H1 (cell line): Measurements from ENCODE around the gene PLP2. TPM values are rescaled to one million over a fixed set of nuclear protein-coding genes. Genes with fewer than 3 reads are reported as not detected.

ENCODE experiments used
- CTCF ChIA-PET: fragments of 300-600 bp; sonication (Branson Sonifier 250); formaldehyde crosslinking; loops from one replicate; lab custom pipeline; 2021; ENCODE audit not compliant: partially characterized antibody; lab: Charles Lee
- POLR2A ChIA-PET: fragments of 300-600 bp; sonication (Branson Sonifier 250); formaldehyde crosslinking; loops from one replicate; lab custom pipeline; 2021; ENCODE audit warnings: inconsistent platforms; ENCODE audit not compliant: partially characterized antibody; lab: Charles Lee
- DNase-seq, 2 experiments: peaks; one replicate each; pipeline versions ENCODE4 v3.0.0 to v3.0.0-alpha.2; 2010 to 2022; ENCODE audit warnings: low spot score in 2 of 2, low read depth in 1 of 2, mixed read lengths in 1 of 2
- FAIRE-seq: peaks from 2 replicates; lab custom pipeline; 2011; peaks lifted over from hg19 to GRCh38; lab: Jason Lieb, UNC
- H2AFZ ChIP-seq: 2 replicates; pipeline ENCODE4 v1.8.1; 2012; ENCODE audit warnings: low read length, inconsistent platforms
- H2AK5ac ChIP-seq: 2 replicates; pipeline ENCODE4 v1.6.1; 2013; ENCODE audit warnings: low read depth, low read length
- H2BK120ac ChIP-seq: replicated peaks from 2 replicates; pipeline ENCODE3; 2013; ENCODE audit warnings: low read depth, low read length, inconsistent platforms
- H2BK12ac ChIP-seq: 2 replicates; pipeline ENCODE4 v1.6.1; 2013; ENCODE audit warnings: low read depth, low read length
- H2BK15ac ChIP-seq: 2 replicates; pipeline ENCODE4 v1.6.1; 2013; ENCODE audit warnings: low read length
- H2BK20ac ChIP-seq: 2 replicates; pipeline ENCODE4 v1.6.1; 2013; ENCODE audit warnings: low read length
- H2BK5ac ChIP-seq: 2 replicates; pipeline ENCODE4 v1.6.1; 2013; ENCODE audit warnings: low read depth, low read length
- H3K14ac ChIP-seq: 2 replicates; pipeline ENCODE4 v1.6.1; 2013; ENCODE audit warnings: inconsistent platforms; ENCODE audit not compliant: insufficient read length
- H3K18ac ChIP-seq: 2 replicates; pipeline ENCODE4 v1.6.1; 2013; ENCODE audit warnings: low read length; ENCODE audit errors: extremely low read depth
- H3K23ac ChIP-seq: 2 replicates; pipeline ENCODE4 v1.6.1; 2013; ENCODE audit warnings: inconsistent platforms; ENCODE audit not compliant: insufficient read length
- H3K23me2 ChIP-seq: 2 replicates; pipeline ENCODE4 v1.6.1; 2013; ENCODE audit warnings: low read depth, low read length
- H3K27ac ChIP-seq: 2 replicates; pipeline ENCODE4 v1.6.1; 2011; ENCODE audit warnings: low read depth, low read length, inconsistent platforms
- H3K27me3 ChIP-seq, 4 experiments: replicated peaks in 1 of 4; 1 replicate in 1 of 4; 2 replicates in 3 of 4; pipeline versions ENCODE4 v1.6.1 to v1.8.1; 2011 to 2013; ENCODE audit warnings: low read length in 3 of 4, mild to moderate bottlenecking in 3 of 4, inconsistent platforms in 2 of 4, mixed read lengths in 2 of 4, moderate library complexity in 1 of 4; ENCODE audit not compliant: control insufficient read depth in 3 of 4, insufficient read depth in 3 of 4; ENCODE audit errors: extremely low read depth in 1 of 4
- H3K36me3 ChIP-seq, 4 experiments: 2 replicates each; pipeline versions ENCODE4 v1.6.1 to v1.8.1; 2011 to 2013; ENCODE audit warnings: mild to moderate bottlenecking in 4 of 4, low read length in 3 of 4, moderate library complexity in 2 of 4, control low read depth in 1 of 4, inconsistent platforms in 1 of 4; ENCODE audit not compliant: insufficient read depth in 4 of 4, control insufficient read depth in 2 of 4
- H3K4ac ChIP-seq: replicated peaks from 2 replicates; pipeline ENCODE3; 2013; ENCODE audit warnings: low read length, low read depth, mixed read lengths, inconsistent platforms; ENCODE audit not compliant: insufficient read length
- H3K4me1 ChIP-seq, 4 experiments: replicated peaks in 1 of 4; 1 replicate in 1 of 4; 2 replicates in 3 of 4; pipeline versions ENCODE4 v1.6.1 to v1.8.1; 2011 to 2013; ENCODE audit warnings: low read length in 3 of 4, inconsistent platforms in 2 of 4, mixed read lengths in 1 of 4; ENCODE audit not compliant: insufficient read depth in 4 of 4, control insufficient read depth in 3 of 4
- H3K4me2 ChIP-seq, 2 experiments: 2 replicates each; pipeline versions ENCODE4 v1.6.1 to v1.8.1; 2011 to 2013; ENCODE audit warnings: low read depth in 2 of 2, low read length in 2 of 2, control low read depth in 1 of 2, inconsistent platforms in 1 of 2, mild to moderate bottlenecking in 1 of 2; ENCODE audit not compliant: insufficient read depth in 1 of 2
- H3K4me3 ChIP-seq, 4 experiments: fragments of 200-600, 300-600 bp in 1 of 4; sonication (generic), shearing (Covaris generic), sonication (Bioruptor Twin) in 1 of 4; 2 replicates each; pipeline versions ENCODE4 v1.5.1 to v1.8.1; 2011 to 2016; ENCODE audit warnings: low read length in 4 of 4, low read depth in 3 of 4, control low read depth in 2 of 4, inconsistent platforms in 2 of 4, mild to moderate bottlenecking in 2 of 4, mixed read lengths in 1 of 4, moderate library complexity in 1 of 4; ENCODE audit not compliant: insufficient read depth in 2 of 4; ENCODE audit errors: extremely low read depth in 1 of 4
- H3K56ac ChIP-seq: replicated peaks from 2 replicates; pipeline ENCODE3; 2013; ENCODE audit warnings: low read depth, mild to moderate bottlenecking, mixed read lengths, low read length, inconsistent platforms; ENCODE audit not compliant: insufficient read length
- H3K79me1 ChIP-seq: 2 replicates; pipeline ENCODE4 v1.6.1; 2013; ENCODE audit warnings: low read depth, low read length, control low read depth
- H3K79me2 ChIP-seq, 2 experiments: 2 replicates each; pipeline versions ENCODE4 v1.6.1 to v1.8.1; 2012 to 2013; ENCODE audit warnings: low read length in 2 of 2, mild to moderate bottlenecking in 2 of 2, inconsistent platforms in 1 of 2; ENCODE audit not compliant: insufficient read depth in 2 of 2, control insufficient read depth in 1 of 2
- H3K9ac ChIP-seq, 4 experiments: replicated peaks in 1 of 4; 1 replicate in 1 of 4; 2 replicates in 3 of 4; pipeline versions ENCODE4 v1.6.1 to v1.8.1; 2011 to 2013; ENCODE audit warnings: low read depth in 3 of 4, low read length in 3 of 4, control low read depth in 2 of 4, mild to moderate bottlenecking in 2 of 4, moderate library complexity in 2 of 4, inconsistent platforms in 1 of 4; ENCODE audit errors: extremely low read depth in 1 of 4
- H3K9me3 ChIP-seq, 2 experiments: 2 replicates each; pipeline versions ENCODE4 v1.6.1 to v1.8.1; 2012 to 2013; ENCODE audit warnings: mild to moderate bottlenecking in 2 of 2, moderate library complexity in 2 of 2, control low read depth in 1 of 2, inconsistent platforms in 1 of 2, low read depth in 1 of 2, low read length in 1 of 2, mixed read lengths in 1 of 2; ENCODE audit not compliant: insufficient read depth in 2 of 2
- H4K20me1 ChIP-seq, 2 experiments: replicated peaks in 1 of 2; 2 replicates each; pipeline versions ENCODE3 to v1.8.1; 2011 to 2013; ENCODE audit warnings: inconsistent platforms in 2 of 2, low read length in 2 of 2, mild to moderate bottlenecking in 1 of 2; ENCODE audit not compliant: insufficient read depth in 2 of 2, control insufficient read depth in 1 of 2
- H4K5ac ChIP-seq: 2 replicates; pipeline ENCODE4 v1.6.1; 2013; ENCODE audit warnings: low read length, low read depth, mixed read lengths, inconsistent platforms; ENCODE audit not compliant: insufficient read length
- H4K8ac ChIP-seq: 2 replicates; pipeline ENCODE4 v1.8.0; 2013; ENCODE audit warnings: mild to moderate bottlenecking, moderate library complexity, low read length, inconsistent platforms; ENCODE audit not compliant: insufficient read depth; ENCODE audit errors: extremely low read depth
- H4K91ac ChIP-seq: replicated peaks from 2 replicates; pipeline ENCODE3; 2013; ENCODE audit warnings: low read length, mixed read lengths, inconsistent platforms; ENCODE audit not compliant: insufficient read length
- GTF2F1 ChIP-seq: IDR thresholded peaks from 2 replicates; pipeline ENCODE4 v1.6.1; 2012; ENCODE audit warnings: low read depth, low read length, improper control_type of control experiment, borderline replicate concordance
- JUND ChIP-seq: IDR thresholded peaks from 2 replicates; pipeline ENCODE4 v1.6.1; 2011; ENCODE audit warnings: mild to moderate bottlenecking, improper control_type of control experiment, low read length
- KDM4A ChIP-seq: IDR thresholded peaks from one replicate; pipeline ENCODE4 v1.7.1; 2012; ENCODE audit warnings: low read depth, mild to moderate bottlenecking, moderate library complexity, low read length, inconsistent platforms; ENCODE audit not compliant: severe bottlenecking
- NANOG ChIP-seq: IDR thresholded peaks from 2 replicates; pipeline ENCODE4 v1.6.1; 2011; ENCODE audit warnings: low read length, low read depth, mild to moderate bottlenecking, inconsistent platforms; ENCODE audit not compliant: insufficient read depth, poor library complexity, severe bottlenecking
- POLR2AphosphoS5 ChIP-seq: IDR thresholded peaks from 2 replicates; pipeline ENCODE4 v1.6.1; 2011; ENCODE audit warnings: low read depth, low read length
- RAD21 ChIP-seq, 2 experiments: IDR thresholded peaks in 1 of 2; conservative IDR thresholded peaks in 1 of 2; 2 replicates each; pipeline ENCODE4 v1.6.1; 2011; ENCODE audit warnings: low read depth in 2 of 2, low read length in 2 of 2, improper control_type of control experiment in 1 of 2, inconsistent platforms in 1 of 2, mild to moderate bottlenecking in 1 of 2, moderate library complexity in 1 of 2
- SIN3A ChIP-seq, 2 experiments: IDR thresholded peaks in 1 of 2; conservative IDR thresholded peaks in 1 of 2; 2 replicates each; pipeline ENCODE4 v1.6.1; 2011 to 2012; ENCODE audit warnings: low read length in 2 of 2, improper control_type of control experiment in 1 of 2, low read depth in 1 of 2, mild to moderate bottlenecking in 1 of 2
- TAF1 ChIP-seq: IDR thresholded peaks from 2 replicates; pipeline ENCODE4 v1.6.1; 2011; ENCODE audit warnings: mild to moderate bottlenecking, low read depth, low read length
- WGBS, 2 experiments: shearing (Covaris generic) in 1 of 2; methylation state at CpG; one replicate each; pipeline versions ENCODE4 v1.1.6 to v1.1.7; 2013 to 2015; ENCODE audit warnings: low lambda C conversion rate in 2 of 2, mixed read lengths in 2 of 2, inconsistent platforms in 1 of 2, low coverage in 1 of 2, missing lambda C conversion rate in 1 of 2; ENCODE audit not compliant: insufficient replicate concordance in 2 of 2, insufficient coverage in 1 of 2, insufficient read length in 1 of 2; ENCODE audit errors: extremely low coverage in 1 of 2, missing lambda C conversion rate in 1 of 2; 5-methylcytosine and 5-hydroxymethylcytosine counted together
- polyA plus RNA-seq, 7 experiments: library from polyadenylated mRNA; depleted of rRNA in 3 of 7; stranded (reverse) in 5 of 7; unstranded in 2 of 7; fragments of >200 nt in 5 of 7; fragments of 200-250 nt in 2 of 7; gene quantifications; 1 replicate in 5 of 7; 2 replicates in 1 of 7; 4 replicates in 1 of 7; pipeline versions ENCODE4 v1.2.1 to v1.2.3, GENCODE V29; 2011 to 2013; ENCODE audit warnings: missing spikeins in 2 of 7, mixed read lengths in 2 of 7
- total RNA-seq: library from RNA; stranded (reverse); fragmentation: NEBNext Ultra II Directional; extraction: Animal tissue kit (Norgen Biotek cat#: 25700); gene quantifications from 2 replicates; pipeline ENCODE4 v1.2.1, GENCODE V29; 2021

Gene PLP2
- total and polyA plus RNA-seq, 2 of the 8 experiments (the other 6 are each of a cell fraction or from before 2014, with no cell fraction given) = 10.3 to 23.4 TPM

- Histone ChIP-seq H3K4me1 (peaks cover 0 to 4% (median 0%) of the 10 kb centered on the region in 4 experiments; a peak in 2 of 7 replicates), H4K5ac (no peak overlapping the region), H2AK5ac (no peak overlapping the region), H3K23me2 (no peaks in the 10 kb centered on the region), H3K79me2 (no peaks in the 10 kb centered on the region), H3K27me3 (no peaks in the 10 kb centered on the region), H4K20me1 (no peaks in the 10 kb centered on the region), H3K4ac (no peak overlapping the region), H3K9me3 (no peaks in the 10 kb centered on the region), H2BK120ac (no peak overlapping the region), H3K36me3 (no peaks in the 10 kb centered on the region), H3K4me3 (no peak overlapping the region), H3K9ac (no peak overlapping the region), H3K14ac (no peak overlapping the region), H3K23ac (no peak overlapping the region), H3K4me2 (no peak overlapping the region), H2AFZ (no peak overlapping the region), H3K56ac (no peak overlapping the region), H2BK20ac (no peak overlapping the region), H4K91ac (no peak overlapping the region), H3K79me1 (no peaks in the 10 kb centered on the region), H2BK12ac (no peak overlapping the region), H3K27ac (no peak overlapping the region), H2BK15ac (no peak overlapping the region), H4K8ac (no peak overlapping the region), H2BK5ac (no peak overlapping the region), H3K18ac (no peak overlapping the region)
- WGBS, 2 experiments = 80% methylated on average over 1 of the region's 2 CpGs; no CpG with 5 or more reads in 1 of the 2 experiments
- CTCF ChIA-PET = interaction anchor here (0.7 to 2.5 kb wide), 12 partner anchors 15 to 146 kb away, joined by 3 to 22 read pairs (median 7); partner anchors contain the start of gene CCDC22
- TF ChIP-seq KDM4A (no peak), SIN3A (conservative IDR thresholded peaks at IDR 0.05 in 1 of 2, IDR thresholded peaks at IDR 0.05 in 1 of 2; ENCODE audit: low read depth in 1 of 2, low read length in 2 of 2) (no peak), TAF1 (no peak), POLR2AphosphoS5 (no peak), JUND (no peak), NANOG (no peak), GTF2F1 (no peak), RAD21 (IDR thresholded peaks at IDR 0.05 in 1 of 2, conservative IDR thresholded peaks at IDR 0.05 in 1 of 2; ENCODE audit: low read depth in 2 of 2, low read length in 2 of 2) (no peak)
- FAIRE-seq = no peak
- POLR2A ChIA-PET = no interaction called here
- no peak for DNase-seq
These were observed 21.9 kb downstream of the PLP2 start for GRCh38 chrX:49193542-49193964.
